Stimulated activated CD4-positive, alpha-beta T cell treated with anti-CD3 and anti-CD28 coated beads, Interleukin-15, amount 100 ng/mL, for 24 hours (primary cell): ENCODE data around the gene GAL.
A peak's percentile ranks its signal among the peaks of the same experiment; 100 is the strongest.
"Not testable (repeated sequence)": the region's sequence is repeated elsewhere in the genome, so short reads cannot be mapped to it uniquely, and the experiment has no call there.

Experiments used
- DNase-seq: peaks from one replicate; pipeline ENCODE4 v3.0.0-alpha.2; 2020

GAL gene, protein sequence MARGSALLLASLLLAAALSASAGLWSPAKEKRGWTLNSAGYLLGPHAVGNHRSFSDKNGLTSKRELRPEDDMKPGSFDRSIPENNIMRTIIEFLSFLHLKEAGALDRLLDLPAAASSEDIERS

GRCh38 chr11:68684385-68685356 lies at the start of gene GAL:
TSS of gene GAL (plus strand) at chr11:68684544. CDS start at chr11:68684924, 380 bp downstream.
- DNase-seq: peak; percentile 51

- not testable (repeated sequence) for DNase-seq
Measured at GRCh38 chr11:68634606-68635005, 49.7 kb upstream of the GAL start.

DNA sequence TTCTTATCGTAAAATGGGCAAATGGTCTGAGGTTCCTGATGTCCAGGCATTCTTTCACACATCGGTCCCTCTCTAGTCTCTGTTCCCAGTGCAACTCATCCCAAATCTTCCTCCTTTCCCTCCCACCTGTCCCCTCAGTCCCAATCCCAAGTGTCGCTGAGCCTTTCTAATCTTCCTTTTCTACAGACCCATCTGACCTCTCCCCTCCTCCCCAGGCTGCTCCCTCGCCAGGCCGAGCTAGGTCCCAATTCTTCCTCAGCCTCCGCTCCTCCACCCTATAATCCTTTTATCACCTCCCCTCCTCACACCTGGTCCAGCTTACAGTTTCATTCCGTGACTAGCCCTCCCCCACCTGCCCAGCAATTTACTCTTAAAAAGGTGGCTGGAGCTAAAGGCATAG lies 49.2 kb upstream of the GAL start:
- not testable (repeated sequence) for DNase-seq

GRCh38 chr11:68635883-68636282 lies 48.5 kb upstream of the GAL start:
- not testable (repeated sequence) for DNase-seq

GRCh38 chr11:68639322-68639721 lies 45.0 kb upstream of the GAL start:
- not testable (repeated sequence) for DNase-seq

GRCh38 chr11:68641880-68642279 lies 42.5 kb upstream of the GAL start:
- DNase-seq: no peak

DNA sequence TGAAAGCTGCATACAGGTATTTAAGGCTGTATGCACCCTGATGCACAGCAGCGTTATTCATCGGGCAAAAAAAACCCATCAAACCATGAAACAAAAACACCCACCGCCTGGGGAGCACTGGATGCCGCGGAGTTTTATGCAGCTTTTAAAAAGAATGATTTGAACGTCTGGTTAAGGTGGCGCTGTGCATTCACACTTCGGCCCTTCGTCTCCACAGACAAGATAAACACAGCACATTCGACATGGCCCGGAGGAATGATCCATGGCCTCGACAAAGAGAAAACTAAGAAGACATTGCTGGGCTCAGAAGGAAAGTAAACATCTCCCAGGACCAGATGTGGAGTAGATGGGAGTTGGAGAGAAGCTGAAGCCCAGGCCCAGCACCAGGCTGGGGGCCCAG lies 40.8 kb upstream of the GAL start:
- no peak for DNase-seq

GRCh38 chr11:68646832-68647231 lies 37.5 kb upstream of the GAL start:
- no peak for DNase-seq

GRCh38 chr11:68649851-68650555 lies 34.3 kb upstream of the GAL start:
- no peak for DNase-seq

DNA sequence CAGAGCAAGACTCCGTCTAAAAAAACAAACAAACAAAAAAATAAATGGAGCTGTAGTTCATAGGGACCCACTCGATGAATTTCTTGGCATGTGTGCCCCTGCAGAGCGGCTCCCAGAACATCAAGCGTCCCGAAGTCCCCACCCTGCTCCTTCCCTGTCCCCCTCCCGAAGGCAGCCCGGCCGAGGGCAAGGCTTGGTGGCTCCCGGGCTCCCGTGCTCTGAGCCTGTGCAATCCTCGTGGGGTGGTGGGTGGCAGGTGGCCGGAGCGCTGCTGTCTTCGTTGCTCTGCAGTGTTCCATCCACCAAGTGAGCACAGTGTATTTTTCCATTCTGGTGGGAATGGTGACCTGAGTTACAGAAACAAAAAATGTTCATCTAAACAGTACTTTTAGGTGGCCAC lies 33.5 kb upstream of the GAL start:
- no peak for DNase-seq

GRCh38 chr11:68651208-68651984 lies 32.9 kb upstream of the GAL start:
- DNase-seq: no peak

- DNase-seq: no peak
Measured at GRCh38 chr11:68651985-68652682, 32.2 kb upstream of the GAL start.

- no peak for DNase-seq
Measured at GRCh38 chr11:68652683-68653156, 31.6 kb upstream of the GAL start.

DNA sequence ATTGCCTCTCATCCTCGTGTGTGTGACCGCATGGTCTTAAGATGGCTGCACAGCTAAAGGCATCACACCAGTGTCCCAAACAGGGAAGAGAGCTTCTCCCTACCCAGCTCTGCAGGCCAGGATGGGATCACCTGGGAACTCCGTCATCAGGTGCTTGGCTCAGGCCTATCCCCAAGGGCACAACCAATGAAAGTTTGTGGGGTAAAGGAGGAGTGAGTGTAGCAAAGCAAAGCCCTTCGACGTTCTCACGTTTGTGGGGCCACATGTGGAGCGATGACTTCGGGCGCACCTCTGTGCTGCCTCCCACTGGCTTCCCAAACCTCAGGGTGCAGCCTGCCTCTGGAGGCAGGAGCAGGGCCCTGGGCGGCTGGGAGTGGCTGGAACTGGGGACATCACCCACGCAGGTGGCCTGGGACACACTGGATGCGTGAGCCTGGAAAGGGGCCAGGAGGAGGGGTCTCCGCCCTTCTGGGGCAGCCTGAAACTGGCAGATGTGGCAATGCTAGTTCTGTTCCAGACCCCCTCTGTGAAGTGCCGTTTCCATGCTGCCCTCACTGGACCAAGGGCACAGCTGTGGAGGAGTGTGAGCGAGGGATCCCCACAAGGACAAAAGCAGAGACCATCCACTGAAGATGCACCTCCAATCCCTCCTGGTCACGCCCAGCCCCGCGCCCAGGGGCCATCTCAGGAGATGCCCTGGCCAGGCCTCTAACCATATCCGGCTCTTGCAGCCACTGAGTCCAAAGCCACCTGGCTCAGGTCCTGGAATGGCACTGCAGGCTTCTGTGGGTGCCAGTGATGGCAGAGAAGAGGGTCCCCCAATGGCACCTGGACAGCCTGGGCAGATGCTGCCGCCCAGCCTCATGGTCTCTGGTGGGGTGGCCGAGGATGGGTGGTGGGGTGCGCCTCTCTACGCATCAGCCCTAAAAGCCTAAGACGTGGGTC lies 30.6 kb upstream of the GAL start:
- no peak for DNase-seq

DNA sequence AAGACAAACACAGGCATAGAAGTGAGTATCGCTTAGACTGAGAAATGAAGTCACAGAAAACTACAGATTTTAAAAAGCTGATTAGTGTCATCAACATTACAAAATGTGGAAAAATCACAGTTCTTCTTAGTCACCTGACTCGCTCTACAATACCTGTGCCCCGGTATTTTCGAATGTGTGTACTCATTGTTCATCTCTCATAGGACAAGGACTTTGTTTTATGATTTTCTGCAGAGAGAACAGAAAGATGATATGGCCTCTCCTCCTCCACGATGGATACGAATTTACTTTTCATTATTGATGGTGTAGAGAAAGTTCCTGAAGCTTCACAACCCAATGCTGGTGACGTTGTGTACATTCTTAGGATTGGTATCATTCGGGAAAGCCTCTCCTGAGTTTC lies 29.4 kb upstream of the GAL start:
- DNase-seq: no peak

DNA sequence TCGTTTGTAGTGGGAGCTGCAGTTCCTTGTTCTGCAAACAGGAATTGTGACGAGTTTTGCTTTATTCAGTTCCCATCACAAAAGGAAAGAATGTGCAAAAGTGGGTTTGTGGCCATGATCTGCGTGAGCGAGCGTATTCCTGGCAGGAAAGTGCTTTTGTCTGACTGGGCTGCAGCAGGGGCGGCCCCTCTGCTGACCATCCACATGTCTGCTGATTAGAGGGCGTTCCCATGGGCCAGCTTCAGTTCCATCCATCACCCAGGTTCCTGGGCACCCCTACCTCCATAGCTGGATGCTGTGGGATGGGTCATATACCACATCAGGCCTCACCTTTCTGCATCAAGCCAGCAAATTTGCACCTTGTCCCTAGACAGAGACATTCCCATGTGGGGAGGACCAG lies 28.9 kb upstream of the GAL start:
- no peak for DNase-seq

DNA sequence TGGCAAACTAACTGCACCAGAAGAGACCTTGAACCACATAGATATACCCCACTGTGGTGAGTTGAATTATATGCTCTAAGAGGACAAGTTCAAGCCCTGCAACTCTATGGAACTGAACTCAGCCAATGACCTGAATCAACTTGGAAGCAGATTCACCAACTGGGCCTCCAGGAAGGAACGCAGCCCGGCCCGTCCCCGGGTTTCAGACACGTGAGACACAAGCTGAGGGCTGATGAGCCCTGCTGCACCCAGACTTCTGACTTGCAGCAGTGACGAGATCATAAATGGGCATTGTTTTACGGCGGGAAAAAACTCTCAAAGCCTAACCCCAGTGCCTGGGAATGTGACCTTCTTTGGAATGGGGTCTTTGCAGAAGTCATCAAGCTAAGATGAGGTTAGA lies 28.5 kb upstream of the GAL start:
- DNase-seq: no peak

DNA sequence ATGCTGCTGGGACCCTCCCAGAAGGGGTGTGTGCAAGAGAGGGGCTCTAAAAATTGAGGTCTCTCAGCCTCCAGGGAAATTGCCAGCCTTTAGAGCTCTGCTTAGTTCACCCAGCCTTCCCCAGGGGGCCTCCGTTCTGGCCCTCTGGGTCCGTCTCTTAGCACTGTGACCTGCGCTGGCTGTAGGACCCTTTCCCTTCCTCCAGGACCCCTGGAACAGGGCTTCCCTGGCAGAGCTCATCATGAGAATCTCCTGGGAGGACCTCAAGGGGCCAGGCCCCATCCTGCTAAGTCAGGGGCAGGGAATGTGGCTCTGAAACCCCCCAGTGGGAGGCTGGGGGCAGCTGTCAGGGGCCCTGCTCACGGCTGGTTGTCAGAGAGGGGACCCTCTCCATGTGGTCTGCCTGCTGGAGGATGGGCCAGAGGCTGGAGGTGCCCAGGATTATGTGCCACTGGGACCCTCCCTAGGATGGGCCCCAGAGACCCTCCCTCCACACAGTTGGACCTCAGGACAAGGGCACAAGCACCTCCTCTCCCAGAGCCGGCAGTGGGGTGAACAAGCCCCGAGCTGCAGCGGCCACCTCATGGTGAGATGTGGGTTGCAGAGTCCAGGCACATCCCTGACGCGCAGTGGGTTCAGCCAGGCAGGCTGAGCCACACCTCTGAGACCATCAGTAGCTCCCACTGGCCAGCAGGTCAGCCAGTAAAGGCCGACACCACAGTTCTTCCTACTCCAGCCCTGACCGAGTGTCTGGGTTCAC lies 27.1 kb upstream of the GAL start:
- DNase-seq: no peak

GRCh38 chr11:68658097-68658496 lies 26.2 kb upstream of the GAL start:
- no peak for DNase-seq

GRCh38 chr11:68658661-68659060 lies 25.7 kb upstream of the GAL start:
- DNase-seq: no peak
